ENCODE measurements around the gene ITGA1. TPM values are rescaled to one million over a fixed set of nuclear protein-coding genes. Genes with fewer than 3 reads are reported as not detected.
A peak's percentile ranks its signal among the peaks of the same experiment; 100 is the strongest.

ITGA1 gene
- total and polyA plus RNA-seq, 2 of the 13 experiments (the other 11 are each of a cell fraction or from before 2014, with no cell fraction given): 23.1 to 28.6 TPM

DNA sequence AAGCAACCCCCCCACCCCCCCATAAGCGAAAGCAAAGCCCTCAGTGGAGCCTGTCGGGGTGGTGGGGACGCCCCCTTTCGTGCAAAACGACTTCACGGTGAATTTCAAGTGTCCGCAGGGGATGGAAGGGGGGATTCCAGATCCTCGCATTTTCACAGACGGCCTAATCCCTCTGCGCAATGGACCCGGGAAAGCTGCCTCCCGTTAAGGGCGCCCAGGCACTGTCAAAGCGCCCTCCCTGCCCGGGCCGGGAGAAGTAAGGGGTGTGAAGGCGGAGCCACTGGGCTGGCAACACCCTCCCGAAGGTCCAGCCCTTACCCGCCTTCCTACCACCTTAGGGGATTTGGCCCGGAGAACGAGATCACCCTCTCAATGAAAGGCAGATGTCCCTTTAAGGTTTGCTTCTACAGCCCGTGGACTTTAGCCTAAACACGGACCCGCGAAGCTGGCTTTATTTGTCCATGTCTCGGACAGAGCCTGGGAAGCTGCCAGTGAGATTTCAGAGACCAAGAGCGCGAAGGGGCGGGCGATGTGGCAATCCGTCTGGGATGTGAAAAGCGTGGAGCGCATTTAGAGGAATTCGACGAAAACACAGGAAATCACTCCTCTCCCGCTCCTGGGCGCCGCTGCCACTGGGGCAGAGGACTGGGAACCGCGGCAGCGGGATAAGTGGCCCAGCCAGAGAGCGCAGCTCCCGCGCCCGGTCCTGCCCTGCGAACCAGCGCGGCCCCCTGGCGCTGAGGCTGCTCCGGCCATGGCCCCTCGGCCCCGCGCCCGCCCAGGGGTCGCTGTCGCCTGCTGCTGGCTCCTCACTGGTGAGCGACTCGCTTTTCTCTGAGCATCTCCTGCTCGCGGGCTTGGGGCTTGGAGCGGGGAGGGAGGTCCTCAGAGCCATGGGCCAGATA, at the start of gene ITGA1, which contains the start of gene PELO (continued):
- TF ChIP-seq SOX5 (CRISPR knock-in tag; IDR thresholded peaks at IDR 0.05; ENCODE audit: borderline replicate concordance): peak; percentile 37; the same call in 1 of the 2 replicates
- no peak for TF ChIP-seq MYNN (CRISPR knock-in tag; IDR thresholded peaks at IDR 0.05; ENCODE audit: low read depth)
- TF ChIP-seq HDAC2 (CRISPR knock-in tag; IDR thresholded peaks at IDR 0.05): peak; percentile 51
- no peak for TF ChIP-seq ZNF660 (CRISPR knock-in tag; IDR thresholded peaks at IDR 0.05; ENCODE audit: borderline replicate concordance, low read depth)
- TF ChIP-seq KDM5A (IDR thresholded peaks at IDR 0.05; ENCODE audit: borderline replicate concordance, low read length): peak; percentile 44; the same call in 1 of the 2 replicates
- TF ChIP-seq POLR2A (IDR thresholded peaks at IDR 0.05; ENCODE audit: insufficient read depth in 1 of 2, low read depth in 2 of 2, low read length in 2 of 2): peak; percentile 35 to 61; a peak in 3 of 4 replicates
- TF ChIP-seq, protein P1, sequence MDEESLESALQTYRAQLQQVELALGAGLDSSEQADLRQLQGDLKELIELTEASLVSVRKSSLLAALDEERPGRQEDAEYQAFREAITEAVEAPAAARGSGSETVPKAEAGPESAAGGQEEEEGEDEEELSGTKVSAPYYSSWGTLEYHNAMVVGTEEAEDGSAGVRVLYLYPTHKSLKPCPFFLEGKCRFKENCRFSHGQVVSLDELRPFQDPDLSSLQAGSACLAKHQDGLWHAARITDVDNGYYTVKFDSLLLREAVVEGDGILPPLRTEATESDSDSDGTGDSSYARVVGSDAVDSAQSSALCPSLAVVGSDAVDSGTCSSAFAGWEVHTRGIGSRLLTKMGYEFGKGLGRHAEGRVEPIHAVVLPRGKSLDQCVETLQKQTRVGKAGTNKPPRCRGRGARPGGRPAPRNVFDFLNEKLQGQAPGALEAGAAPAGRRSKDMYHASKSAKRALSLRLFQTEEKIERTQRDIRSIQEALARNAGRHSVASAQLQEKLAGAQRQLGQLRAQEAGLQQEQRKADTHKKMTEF (CRISPR knock-in tag; IDR thresholded peaks at IDR 0.05): peak; percentile 76; the same call in 1 of the 2 replicates
- TF ChIP-seq, protein P2, sequence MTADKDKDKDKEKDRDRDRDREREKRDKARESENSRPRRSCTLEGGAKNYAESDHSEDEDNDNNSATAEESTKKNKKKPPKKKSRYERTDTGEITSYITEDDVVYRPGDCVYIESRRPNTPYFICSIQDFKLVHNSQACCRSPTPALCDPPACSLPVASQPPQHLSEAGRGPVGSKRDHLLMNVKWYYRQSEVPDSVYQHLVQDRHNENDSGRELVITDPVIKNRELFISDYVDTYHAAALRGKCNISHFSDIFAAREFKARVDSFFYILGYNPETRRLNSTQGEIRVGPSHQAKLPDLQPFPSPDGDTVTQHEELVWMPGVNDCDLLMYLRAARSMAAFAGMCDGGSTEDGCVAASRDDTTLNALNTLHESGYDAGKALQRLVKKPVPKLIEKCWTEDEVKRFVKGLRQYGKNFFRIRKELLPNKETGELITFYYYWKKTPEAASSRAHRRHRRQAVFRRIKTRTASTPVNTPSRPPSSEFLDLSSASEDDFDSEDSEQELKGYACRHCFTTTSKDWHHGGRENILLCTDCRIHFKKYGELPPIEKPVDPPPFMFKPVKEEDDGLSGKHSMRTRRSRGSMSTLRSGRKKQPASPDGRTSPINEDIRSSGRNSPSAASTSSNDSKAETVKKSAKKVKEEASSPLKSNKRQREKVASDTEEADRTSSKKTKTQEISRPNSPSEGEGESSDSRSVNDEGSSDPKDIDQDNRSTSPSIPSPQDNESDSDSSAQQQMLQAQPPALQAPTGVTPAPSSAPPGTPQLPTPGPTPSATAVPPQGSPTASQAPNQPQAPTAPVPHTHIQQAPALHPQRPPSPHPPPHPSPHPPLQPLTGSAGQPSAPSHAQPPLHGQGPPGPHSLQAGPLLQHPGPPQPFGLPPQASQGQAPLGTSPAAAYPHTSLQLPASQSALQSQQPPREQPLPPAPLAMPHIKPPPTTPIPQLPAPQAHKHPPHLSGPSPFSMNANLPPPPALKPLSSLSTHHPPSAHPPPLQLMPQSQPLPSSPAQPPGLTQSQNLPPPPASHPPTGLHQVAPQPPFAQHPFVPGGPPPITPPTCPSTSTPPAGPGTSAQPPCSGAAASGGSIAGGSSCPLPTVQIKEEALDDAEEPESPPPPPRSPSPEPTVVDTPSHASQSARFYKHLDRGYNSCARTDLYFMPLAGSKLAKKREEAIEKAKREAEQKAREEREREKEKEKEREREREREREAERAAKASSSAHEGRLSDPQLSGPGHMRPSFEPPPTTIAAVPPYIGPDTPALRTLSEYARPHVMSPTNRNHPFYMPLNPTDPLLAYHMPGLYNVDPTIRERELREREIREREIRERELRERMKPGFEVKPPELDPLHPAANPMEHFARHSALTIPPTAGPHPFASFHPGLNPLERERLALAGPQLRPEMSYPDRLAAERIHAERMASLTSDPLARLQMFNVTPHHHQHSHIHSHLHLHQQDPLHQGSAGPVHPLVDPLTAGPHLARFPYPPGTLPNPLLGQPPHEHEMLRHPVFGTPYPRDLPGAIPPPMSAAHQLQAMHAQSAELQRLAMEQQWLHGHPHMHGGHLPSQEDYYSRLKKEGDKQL (CRISPR knock-in tag; IDR thresholded peaks at IDR 0.05; ENCODE audit: low read depth): 0 out of 2 replicates have a peak, but pooled peaks have one; percentile 16
- TF ChIP-seq, protein P3, sequence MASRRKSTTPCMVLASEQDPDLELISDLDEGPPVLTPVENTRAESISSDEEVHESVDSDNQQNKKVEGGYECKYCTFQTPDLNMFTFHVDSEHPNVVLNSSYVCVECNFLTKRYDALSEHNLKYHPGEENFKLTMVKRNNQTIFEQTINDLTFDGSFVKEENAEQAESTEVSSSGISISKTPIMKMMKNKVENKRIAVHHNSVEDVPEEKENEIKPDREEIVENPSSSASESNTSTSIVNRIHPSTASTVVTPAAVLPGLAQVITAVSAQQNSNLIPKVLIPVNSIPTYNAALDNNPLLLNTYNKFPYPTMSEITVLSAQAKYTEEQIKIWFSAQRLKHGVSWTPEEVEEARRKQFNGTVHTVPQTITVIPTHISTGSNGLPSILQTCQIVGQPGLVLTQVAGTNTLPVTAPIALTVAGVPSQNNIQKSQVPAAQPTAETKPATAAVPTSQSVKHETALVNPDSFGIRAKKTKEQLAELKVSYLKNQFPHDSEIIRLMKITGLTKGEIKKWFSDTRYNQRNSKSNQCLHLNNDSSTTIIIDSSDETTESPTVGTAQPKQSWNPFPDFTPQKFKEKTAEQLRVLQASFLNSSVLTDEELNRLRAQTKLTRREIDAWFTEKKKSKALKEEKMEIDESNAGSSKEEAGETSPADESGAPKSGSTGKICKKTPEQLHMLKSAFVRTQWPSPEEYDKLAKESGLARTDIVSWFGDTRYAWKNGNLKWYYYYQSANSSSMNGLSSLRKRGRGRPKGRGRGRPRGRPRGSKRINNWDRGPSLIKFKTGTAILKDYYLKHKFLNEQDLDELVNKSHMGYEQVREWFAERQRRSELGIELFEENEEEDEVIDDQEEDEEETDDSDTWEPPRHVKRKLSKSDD (CRISPR knock-in tag; IDR thresholded peaks at IDR 0.05; ENCODE audit: low read depth): 0 out of 2 replicates have a peak, but pooled peaks have one; percentile 40
- no peak for TF ChIP-seq ZFAT (CRISPR knock-in tag; conservative IDR thresholded peaks at IDR 0.05)
- TF ChIP-seq, protein P4, sequence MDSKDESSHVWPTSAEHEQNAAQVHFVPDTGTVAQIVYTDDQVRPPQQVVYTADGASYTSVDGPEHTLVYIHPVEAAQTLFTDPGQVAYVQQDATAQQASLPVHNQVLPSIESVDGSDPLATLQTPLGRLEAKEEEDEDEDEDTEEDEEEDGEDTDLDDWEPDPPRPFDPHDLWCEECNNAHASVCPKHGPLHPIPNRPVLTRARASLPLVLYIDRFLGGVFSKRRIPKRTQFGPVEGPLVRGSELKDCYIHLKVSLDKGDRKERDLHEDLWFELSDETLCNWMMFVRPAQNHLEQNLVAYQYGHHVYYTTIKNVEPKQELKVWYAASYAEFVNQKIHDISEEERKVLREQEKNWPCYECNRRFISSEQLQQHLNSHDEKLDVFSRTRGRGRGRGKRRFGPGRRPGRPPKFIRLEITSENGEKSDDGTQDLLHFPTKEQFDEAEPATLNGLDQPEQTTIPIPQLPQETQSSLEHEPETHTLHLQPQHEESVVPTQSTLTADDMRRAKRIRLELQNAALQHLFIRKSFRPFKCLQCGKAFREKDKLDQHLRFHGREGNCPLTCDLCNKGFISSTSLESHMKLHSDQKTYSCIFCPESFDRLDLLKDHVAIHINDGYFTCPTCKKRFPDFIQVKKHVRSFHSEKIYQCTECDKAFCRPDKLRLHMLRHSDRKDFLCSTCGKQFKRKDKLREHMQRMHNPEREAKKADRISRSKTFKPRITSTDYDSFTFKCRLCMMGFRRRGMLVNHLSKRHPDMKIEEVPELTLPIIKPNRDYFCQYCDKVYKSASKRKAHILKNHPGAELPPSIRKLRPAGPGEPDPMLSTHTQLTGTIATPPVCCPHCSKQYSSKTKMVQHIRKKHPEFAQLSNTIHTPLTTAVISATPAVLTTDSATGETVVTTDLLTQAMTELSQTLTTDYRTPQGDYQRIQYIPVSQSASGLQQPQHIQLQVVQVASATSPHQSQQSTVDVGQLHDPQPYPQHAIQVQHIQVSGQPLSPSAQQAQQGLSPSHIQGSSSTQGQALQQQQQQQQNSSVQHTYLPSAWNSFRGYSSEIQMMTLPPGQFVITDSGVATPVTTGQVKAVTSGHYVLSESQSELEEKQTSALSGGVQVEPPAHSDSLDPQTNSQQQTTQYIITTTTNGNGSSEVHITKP (CRISPR knock-in tag; IDR thresholded peaks at IDR 0.05; ENCODE audit: low read depth): peak; percentile 23; the same call in 1 of the 2 replicates
- TF ChIP-seq SP140L (CRISPR knock-in tag; IDR thresholded peaks at IDR 0.05; ENCODE audit: borderline replicate concordance): no peak
- TF ChIP-seq MED8 (CRISPR knock-in tag; IDR thresholded peaks at IDR 0.05; ENCODE audit: insufficient replicate concordance): peak; percentile 32
- TF ChIP-seq ZNF431 (CRISPR knock-in tag; IDR thresholded peaks at IDR 0.05; ENCODE audit: borderline replicate concordance, low read depth): peak; percentile 18; the same call in 1 of the 2 replicates

All from HepG2 (cell line).